SU-DHL-6 (cell line): ENCODE measurements around the gene TTYH3.
"Not testable (repeated sequence)": the region's sequence is repeated elsewhere in the genome, so short reads cannot be mapped to it uniquely, and the experiment has no call there.

Experiments used
- EZH2phosphoT487 ChIP-seq: fragments of 200-600 bp; sonication (generic), shearing (Covaris generic); conservative IDR thresholded peaks from 2 replicates; pipeline ENCODE4 v1.6.1; 2018; ENCODE audit warnings: mild to moderate bottlenecking, antibody characterized with exemption, low read length, moderate library complexity, mixed read lengths
- TF ChIP-seq, protein P1 (sequence below): fragments of 200-600 bp; sonication (generic); IDR thresholded peaks from one replicate; pipeline ENCODE4 v1.5.1; 2017; ENCODE audit warnings: antibody characterized with exemption, mild to moderate bottlenecking, low read length, moderate library complexity; ENCODE audit not compliant: insufficient read depth, poor library complexity, severe bottlenecking

- TF ChIP-seq, protein P1, sequence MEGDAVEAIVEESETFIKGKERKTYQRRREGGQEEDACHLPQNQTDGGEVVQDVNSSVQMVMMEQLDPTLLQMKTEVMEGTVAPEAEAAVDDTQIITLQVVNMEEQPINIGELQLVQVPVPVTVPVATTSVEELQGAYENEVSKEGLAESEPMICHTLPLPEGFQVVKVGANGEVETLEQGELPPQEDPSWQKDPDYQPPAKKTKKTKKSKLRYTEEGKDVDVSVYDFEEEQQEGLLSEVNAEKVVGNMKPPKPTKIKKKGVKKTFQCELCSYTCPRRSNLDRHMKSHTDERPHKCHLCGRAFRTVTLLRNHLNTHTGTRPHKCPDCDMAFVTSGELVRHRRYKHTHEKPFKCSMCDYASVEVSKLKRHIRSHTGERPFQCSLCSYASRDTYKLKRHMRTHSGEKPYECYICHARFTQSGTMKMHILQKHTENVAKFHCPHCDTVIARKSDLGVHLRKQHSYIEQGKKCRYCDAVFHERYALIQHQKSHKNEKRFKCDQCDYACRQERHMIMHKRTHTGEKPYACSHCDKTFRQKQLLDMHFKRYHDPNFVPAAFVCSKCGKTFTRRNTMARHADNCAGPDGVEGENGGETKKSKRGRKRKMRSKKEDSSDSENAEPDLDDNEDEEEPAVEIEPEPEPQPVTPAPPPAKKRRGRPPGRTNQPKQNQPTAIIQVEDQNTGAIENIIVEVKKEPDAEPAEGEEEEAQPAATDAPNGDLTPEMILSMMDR: not testable (repeated sequence)
- TF ChIP-seq EZH2phosphoT487: not testable (repeated sequence)
These were observed 44.8 kb downstream of the TTYH3 start for GRCh38 chr7:2676576-2676975.
